NCI-H446 (cell line): ENCODE measurements around the gene DNAAF5.

ENCODE experiments used
- DNase-seq, 2 experiments: peaks; one replicate each; lab custom pipeline; 2025; lab: John Stamatoyannopoulos, UW

Gene DNAAF5

DNA sequence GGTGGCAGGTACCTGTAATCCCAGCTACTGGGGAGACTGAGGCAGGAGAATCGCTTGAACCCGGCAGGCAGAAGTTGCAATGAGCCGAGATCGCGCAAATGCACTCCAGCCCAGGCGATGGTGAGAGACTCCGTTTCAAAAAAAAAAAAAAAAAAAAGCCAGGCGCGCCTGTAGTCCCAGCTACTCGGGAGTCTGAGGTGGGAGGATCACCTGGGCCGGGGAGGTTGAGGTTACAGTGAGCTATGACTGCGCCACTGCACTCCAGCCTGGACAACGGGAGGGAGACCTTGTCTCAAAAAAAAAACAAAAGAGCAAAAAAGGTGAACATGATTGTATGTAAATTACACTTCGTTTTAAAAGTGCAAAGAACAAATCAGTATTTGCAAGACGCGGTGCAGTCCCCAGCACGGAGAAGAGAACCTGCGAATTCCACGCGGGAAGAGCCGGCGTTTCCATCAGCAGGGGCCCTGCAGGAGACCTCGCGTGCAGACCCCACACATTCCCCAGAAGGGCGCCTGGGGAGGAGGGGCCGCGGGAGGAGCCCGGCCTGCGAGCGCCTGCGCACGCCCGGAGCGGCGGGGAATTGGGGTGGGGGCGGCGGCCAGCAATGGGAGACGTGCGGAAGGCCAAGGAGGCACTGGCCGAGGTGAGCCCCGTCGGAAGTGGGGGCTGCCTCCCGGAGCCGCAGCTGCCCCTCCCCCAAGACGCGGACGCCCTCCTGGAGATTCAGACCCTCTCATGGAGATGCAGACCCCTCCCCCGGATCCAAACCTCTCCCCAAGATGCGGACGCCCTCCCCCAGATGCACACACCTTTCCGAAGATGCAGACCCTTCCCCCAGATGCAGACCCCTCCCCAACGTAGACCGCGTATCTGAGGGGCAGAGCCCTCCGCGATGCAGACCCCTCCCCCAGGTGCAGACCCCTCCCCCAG, 89.1 kb downstream of the DNAAF5 start:
- peak in 1 of 2 experiments; percentile 28 for DNase-seq

DNA sequence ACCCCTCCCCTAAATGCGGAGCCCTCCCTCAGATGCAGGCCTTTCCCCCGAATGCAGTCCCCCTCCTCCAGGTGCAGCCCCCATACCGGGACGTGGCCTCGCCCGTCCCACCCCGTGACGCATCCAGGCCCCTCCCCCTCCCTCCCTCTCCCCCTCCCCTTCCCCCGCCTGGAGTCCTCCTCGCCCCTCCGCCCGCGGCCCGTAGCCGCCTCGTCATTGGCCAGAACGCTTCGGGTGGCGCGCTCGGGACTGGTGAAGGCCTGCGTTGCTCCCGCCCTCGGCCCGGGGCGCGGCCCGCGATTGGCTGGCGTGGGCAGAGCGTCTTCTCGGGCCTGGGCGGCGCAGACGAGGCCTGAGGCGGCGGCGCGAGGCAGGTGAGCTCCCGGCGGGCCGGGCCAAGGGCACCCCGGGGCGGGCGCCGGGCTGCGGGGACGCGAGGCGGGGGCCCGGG, 89.8 kb downstream of the DNAAF5 start:
- DNase-seq = peak; percentile 96 to 99

- DNase-seq = peak in 1 of 2 experiments; percentile 8
Measured at GRCh38 chr7:816751-817671, 90.5 kb downstream of the DNAAF5 start.

DNA sequence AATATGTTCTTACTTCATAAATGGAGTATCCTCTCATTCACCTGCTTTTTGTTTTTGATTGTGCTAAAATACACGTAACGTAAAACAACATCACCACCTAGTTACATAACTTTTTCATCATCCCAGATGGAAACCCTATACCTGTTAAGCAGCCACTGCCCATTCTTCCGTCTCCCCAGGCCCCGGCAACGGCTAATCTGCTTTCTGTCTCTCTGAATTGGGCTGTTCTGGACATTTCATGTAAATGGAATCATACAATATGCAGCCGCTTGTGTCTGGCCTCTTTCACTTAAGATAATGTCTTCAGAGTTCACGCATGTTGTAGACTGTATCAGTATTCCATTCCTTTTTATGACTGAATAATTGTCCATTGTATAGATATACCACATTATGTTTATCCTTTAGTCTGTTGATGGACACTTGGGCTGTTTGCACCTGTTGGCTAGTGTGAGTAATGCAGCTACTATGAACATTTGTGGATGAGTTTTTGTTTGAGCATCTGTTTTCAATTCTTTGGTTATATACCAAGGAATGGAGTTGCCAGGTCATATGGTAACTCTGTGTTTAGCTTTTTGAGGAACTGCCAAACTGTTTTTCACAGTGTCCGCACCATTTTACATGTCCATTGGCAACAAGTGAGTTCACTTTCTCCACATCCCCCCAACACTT, 91.7 kb downstream of the DNAAF5 start:
- peak; percentile 24 to 34 for DNase-seq

GRCh38 chr7:820341-820740, 93.8 kb downstream of the DNAAF5 start:
- DNase-seq = no peak

GRCh38 chr7:821688-822087, 95.2 kb downstream of the DNAAF5 start:
- no peak for DNase-seq

GRCh38 chr7:822692-823276, 96.3 kb downstream of the DNAAF5 start:
- no peak for DNase-seq

DNA sequence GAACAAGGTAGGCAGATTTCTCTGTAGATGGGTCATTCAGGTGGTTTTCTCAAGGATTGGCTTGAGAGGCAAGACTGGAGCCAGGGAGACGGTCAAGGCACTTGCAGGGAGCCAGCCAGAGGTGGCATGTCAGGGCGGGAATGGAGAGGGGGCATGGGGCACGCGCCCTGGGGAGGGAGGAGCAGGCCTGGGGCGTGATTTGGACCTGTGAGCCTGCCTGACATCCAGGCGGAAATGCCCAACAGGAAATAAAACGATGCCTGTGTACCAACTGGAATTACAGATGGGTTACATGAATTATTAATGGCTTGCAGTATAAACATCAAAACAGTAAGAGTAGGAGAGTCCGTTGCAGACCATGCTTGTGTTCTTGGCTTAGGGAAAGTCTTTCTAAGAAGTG, 97.2 kb downstream of the DNAAF5 start:
- peak; percentile 22 to 57 for DNase-seq

DNA sequence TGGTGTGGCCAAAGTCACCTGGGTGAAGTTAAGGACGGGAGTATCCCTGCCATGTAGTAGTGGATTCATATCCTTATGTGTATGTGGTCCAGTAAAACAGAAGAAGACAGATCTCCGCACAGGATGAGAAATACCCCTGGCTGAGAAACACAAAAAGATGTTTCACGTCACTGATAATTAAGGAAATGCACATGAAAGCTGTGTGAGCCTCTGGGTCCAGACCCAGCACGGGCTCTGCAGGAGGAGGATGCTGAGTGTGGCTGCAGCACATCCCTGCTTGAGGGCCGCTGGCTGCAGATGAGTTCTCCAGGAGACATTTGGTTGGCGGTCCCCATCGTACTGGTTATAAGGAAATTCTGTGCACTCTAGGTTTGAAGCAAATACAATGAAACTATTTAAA, 97.6 kb downstream of the DNAAF5 start:
- no peak for DNase-seq

- no peak for DNase-seq
Measured at GRCh38 chr7:824664-825063, 98.2 kb downstream of the DNAAF5 start.

DNA sequence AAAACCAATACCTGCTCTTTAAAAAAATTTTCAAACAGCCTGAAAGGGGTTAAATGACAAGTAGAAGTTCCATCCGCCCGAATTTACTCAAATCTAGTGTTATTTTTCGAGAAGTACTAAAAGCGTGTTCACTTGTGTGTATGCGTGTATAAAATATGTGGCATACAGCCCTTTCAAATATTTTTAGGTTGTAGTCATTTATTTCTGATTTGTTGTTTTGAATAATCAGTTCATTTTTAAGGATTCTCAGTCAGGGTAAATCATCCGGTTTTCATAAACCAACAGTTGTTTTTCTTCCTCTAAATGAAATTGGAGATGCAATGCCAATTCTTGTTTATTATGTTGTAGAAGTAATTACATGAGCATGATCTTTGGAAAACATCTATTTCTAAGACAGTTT, 98.9 kb downstream of the DNAAF5 start:
- DNase-seq = no peak

- no peak for DNase-seq
Measured at GRCh38 chr7:826230-826917, 99.9 kb downstream of the DNAAF5 start.

DNA sequence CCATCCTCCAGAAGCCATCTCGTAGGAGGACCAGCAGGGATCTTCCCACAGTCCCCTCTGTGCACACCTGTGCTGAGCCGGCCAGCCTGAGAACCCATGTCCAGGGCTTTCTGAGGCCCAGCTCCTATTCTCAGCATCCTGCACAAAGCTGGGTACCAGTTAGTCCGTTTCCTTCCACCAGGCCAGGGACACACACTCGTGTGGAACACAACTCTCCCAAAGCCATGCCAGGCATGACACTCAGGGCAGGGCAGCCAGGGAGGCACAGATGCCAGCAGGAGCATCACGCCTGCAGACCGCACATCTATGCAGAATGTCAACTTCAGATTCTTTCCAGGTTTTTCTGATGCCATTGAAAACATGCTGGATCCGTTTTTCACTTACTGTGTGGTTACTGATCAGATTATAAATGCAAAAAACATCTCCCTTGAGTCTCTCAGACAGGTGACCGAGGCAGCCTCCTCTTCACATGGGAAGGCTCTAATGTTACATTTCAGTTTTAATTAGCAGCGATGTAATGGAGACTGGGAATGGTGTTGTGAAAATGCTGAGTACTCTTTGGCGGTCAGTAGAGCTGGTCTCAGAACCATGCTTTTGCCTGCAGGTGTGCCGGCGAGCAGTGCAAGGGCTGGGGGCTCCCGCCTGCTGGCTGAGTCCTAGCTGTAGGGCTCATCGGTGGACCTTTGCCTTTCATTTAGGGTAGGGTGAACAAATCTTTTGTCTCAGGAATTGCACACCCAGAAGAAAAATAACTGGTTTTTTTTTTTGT, 102.5 kb downstream of the DNAAF5 start:
- no peak for DNase-seq

DNA sequence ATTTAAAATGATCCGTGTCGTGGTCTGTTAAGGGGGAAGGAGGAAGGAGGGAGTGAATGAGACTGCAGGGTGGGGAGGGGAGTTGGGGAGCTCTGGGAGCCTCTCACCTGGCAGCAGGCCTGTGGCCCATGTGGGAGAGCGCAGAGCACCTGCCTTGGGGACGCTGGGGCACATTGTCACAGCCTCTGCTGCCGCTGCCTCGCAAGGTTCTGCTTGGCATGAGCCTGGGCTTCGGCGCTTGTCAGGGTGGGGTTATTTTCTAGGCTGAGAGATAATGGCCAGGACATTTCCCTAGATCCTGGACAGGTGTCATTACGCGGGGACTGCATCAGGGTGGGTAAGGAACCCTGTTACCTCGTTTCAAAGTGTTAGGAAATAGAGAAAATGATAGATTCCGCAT, 103.6 kb downstream of the DNAAF5 start:
- no peak for DNase-seq

DNA sequence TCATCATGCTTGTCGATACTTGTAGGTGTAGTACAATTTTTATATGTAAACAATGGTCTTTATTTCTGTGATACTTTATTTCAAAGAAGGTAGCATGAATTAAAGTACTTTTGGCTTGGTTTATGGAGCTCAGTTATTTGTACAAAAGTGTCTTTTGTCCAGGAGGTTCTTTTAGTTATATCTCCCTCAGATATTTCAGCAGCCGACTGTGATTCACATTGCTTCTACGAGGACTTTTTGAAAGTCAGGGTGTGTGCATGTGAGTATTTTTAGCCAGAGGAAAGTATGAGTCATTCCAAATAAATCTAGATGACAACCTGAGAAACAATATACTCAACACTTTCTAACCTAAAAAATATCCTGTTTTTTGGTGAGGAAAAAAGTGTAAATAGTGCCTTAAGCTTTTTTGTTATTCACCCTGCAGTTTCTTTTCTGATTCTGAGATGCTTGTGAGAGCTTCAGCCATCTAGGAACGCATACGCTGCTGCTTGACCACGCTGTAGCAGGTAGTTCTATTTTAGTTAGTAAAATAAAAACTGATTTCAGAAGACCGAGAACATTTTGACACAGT, 105.2 kb downstream of the DNAAF5 start:
- DNase-seq = no peak

DNA sequence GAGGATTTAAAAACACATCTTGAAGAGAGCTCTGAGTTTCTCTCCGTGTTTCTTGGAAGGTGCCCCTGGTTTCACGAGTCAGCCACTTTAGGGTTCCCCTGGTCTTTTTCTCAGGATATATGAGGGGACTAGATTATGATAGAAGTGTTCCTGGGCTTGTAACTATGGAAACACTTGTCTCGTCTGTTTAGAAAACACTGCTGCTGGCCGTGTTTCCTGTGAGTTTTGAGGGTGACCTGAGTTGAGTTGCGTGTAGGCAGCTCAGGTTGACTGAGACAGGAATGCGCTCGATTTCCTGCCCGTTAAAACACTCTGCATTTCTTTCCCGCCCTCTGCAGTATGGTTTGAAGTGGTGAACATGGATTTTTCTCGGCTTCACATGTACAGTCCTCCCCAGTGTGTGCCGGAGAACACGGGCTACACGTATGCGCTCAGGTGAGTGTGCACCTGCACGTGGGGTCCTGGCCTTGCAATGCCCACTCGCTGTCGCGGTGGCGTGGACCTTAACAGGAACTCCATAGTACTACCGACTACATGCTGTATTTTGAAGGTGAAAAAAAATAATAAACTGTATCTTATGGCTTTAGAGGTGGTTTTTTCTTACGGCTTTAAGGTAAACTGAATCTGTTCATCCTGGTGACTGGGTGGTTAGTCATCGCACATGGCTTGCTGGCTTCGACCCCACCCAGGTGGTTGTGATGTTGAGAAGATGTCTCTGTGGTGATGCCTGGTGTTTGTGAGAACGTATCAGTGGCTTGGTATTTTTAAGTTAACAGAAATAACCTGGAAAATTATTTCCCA, 105.9 kb downstream of the DNAAF5 start, which contains the start of gene SUN1:
TSS of gene SUN1 (plus strand) at position 310 of the 801 bp plus-strand sequence. CDS start at position 359, 49 bp downstream.
- DNase-seq = no peak

GRCh38 chr7:832968-833424, 106.5 kb downstream of the DNAAF5 start:
- DNase-seq = no peak

- no peak for DNase-seq
Measured at GRCh38 chr7:833601-834258, 107.2 kb downstream of the DNAAF5 start.
